Effector memory CD4-positive, alpha-beta T cell (primary cell): ENCODE results near the gene FBN1.

ENCODE experiments used
- DNase-seq, 3 donors: peaks; one replicate each; pipeline ENCODE4 v3.0.0-alpha.2; 2020
- H3K27ac ChIP-seq: 2 replicates; pipeline ENCODE4 v1.7.0; 2013; ENCODE audit warnings: mild to moderate bottlenecking, low read length, moderate library complexity; ENCODE audit not compliant: insufficient read depth, poor library complexity, severe bottlenecking
- H3K27me3 ChIP-seq: replicated peaks from 2 replicates; pipeline ENCODE4 v1.7.0; 2013; ENCODE audit warnings: mild to moderate bottlenecking, low read length; ENCODE audit not compliant: insufficient read depth, control insufficient read depth, poor library complexity, severe bottlenecking
- H3K36me3 ChIP-seq: 2 replicates; pipeline ENCODE4 v1.7.0; 2013; ENCODE audit warnings: mild to moderate bottlenecking, low read length, moderate library complexity; ENCODE audit not compliant: control insufficient read depth, insufficient read depth
- H3K4me1 ChIP-seq: 2 replicates; pipeline ENCODE4 v1.7.0; 2013; ENCODE audit warnings: low read length, mild to moderate bottlenecking; ENCODE audit not compliant: control insufficient read depth, insufficient read depth, poor library complexity, severe bottlenecking
- H3K4me3 ChIP-seq: 2 replicates; pipeline ENCODE4 v1.7.0; 2013; ENCODE audit warnings: low read length, low read depth, mild to moderate bottlenecking; ENCODE audit not compliant: insufficient read depth, poor library complexity, severe bottlenecking
- H3K9me3 ChIP-seq: 2 replicates; pipeline ENCODE4 v1.7.0; 2013; ENCODE audit warnings: mild to moderate bottlenecking, low read length, moderate library complexity; ENCODE audit not compliant: control insufficient read depth

The FBN1 gene

DNA sequence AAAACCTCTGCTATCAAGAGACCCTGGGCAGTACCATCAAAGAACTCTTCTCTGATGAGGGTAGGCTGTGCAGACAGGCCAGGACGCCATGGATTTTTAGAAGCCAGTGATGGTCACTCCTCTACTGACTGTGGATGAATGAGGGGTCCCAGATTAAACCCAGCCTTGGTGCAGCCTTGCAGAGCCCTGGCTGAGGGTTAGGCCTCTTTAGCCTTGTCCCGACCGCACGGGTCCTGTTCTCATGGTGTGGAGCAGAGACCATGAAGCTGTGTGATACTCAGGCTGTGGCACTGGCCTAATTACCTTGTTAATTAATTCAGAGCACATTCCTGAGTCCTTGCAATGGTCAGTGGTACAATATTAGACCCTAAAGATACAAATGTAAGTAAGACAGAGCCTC, 71.7 kb downstream of the FBN1 start:
- H3K36me3 ChIP-seq: no peaks in the 10 kb centered on the region
- H3K27ac ChIP-seq: no peak overlapping the region
- H3K4me1 ChIP-seq: no peaks in the 10 kb centered on the region
- no peaks in the 10 kb centered on the region for H3K27me3 ChIP-seq
- no peaks in the 10 kb centered on the region for H3K9me3 ChIP-seq
- no peak overlapping the region for H3K4me3 ChIP-seq
- no peak for DNase-seq

DNA sequence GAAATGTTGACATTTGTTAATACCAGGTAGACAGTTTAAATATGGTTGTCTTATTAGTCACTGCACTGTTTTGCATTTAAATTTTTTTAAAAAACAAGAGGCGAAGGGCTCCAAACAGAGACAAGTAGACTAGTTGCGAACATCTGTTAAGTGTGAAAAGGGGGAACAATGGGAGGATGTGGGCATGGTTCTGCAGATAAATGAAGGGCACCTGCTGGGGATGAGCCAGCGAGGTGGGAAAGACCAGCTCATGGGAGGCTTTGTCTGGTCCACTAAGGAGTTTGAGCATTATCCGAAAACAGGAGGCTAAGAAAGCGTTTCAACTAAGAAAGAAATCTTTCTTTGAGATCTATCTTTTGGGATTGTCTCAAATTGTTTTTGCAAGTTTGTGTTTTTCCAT, 72.7 kb downstream of the FBN1 start:
- no peak overlapping the region for H3K27ac ChIP-seq
- H3K36me3 ChIP-seq: no peaks in the 10 kb centered on the region
- no peaks in the 10 kb centered on the region for H3K27me3 ChIP-seq
- DNase-seq: no peak
- no peaks in the 10 kb centered on the region for H3K4me1 ChIP-seq
- H3K9me3 ChIP-seq: no peaks in the 10 kb centered on the region
- no peak overlapping the region for H3K4me3 ChIP-seq

DNA sequence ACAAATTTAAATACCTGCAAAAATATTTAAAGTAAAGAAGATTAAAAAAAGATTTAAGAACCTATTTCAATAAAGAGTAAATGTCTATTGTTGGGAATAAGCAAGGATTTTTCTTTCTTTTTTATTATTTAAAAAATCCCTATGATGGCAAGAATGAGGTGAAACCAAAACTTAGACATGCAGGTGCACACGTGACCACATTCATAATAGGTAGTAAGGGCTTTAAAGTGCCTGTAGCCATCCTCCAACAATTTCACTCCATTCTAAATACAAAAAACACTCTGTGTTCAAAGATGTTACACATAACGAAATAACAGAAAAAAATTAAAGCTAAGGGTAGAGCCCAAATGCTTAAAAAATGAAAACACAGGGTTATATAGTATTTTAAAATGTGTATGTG, 74.0 kb downstream of the FBN1 start:
- Histone ChIP-seq H3K27me3 (no peaks in the 10 kb centered on the region), H3K36me3 (no peaks in the 10 kb centered on the region), H3K27ac (no peak overlapping the region), H3K4me1 (no peaks in the 10 kb centered on the region), H3K4me3 (no peak overlapping the region), H3K9me3 (no peaks in the 10 kb centered on the region)
- DNase-seq: no peak

DNA sequence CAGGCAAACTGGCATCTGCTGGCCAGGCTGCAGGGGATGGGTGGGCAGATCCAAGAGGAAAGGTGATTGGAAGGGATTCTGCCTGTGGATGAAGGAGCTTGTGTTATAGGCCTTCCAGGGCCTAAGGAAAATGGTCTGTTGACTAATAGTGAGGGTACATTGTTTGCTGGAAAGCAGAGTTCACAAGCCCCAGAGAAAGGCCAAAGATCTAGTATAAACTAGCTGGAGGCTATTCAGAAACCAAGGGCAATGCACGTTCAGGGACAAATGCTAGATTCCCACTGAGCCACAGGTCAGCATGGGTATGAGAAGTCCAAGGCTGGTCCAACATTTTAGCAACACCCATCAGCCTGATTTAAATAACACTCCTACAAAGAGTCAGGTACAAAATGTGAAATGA, 74.7 kb downstream of the FBN1 start:
- no peak for DNase-seq
- Histone ChIP-seq H3K36me3 (no peaks in the 10 kb centered on the region), H3K27me3 (no peaks in the 10 kb centered on the region), H3K4me3 (no peak overlapping the region), H3K4me1 (no peaks in the 10 kb centered on the region), H3K9me3 (no peaks in the 10 kb centered on the region), H3K27ac (no peak overlapping the region)

GRCh38 chr15:48569591-48570302, 75.8 kb downstream of the FBN1 start:
- no peak overlapping the region for H3K27ac ChIP-seq
- no peak for DNase-seq
- H3K27me3 ChIP-seq: no peaks in the 10 kb centered on the region
- H3K9me3 ChIP-seq: no peaks in the 10 kb centered on the region
- no peaks in the 10 kb centered on the region for H3K4me1 ChIP-seq
- H3K36me3 ChIP-seq: no peaks in the 10 kb centered on the region
- no peak overlapping the region for H3K4me3 ChIP-seq

GRCh38 chr15:48566668-48567067, 78.8 kb downstream of the FBN1 start:
- no peaks in the 10 kb centered on the region for H3K36me3 ChIP-seq
- no peaks in the 10 kb centered on the region for H3K9me3 ChIP-seq
- no peaks in the 10 kb centered on the region for H3K27me3 ChIP-seq
- DNase-seq: no peak
- no peak overlapping the region for H3K4me3 ChIP-seq
- no peak overlapping the region for H3K27ac ChIP-seq
- H3K4me1 ChIP-seq: no peaks in the 10 kb centered on the region

DNA sequence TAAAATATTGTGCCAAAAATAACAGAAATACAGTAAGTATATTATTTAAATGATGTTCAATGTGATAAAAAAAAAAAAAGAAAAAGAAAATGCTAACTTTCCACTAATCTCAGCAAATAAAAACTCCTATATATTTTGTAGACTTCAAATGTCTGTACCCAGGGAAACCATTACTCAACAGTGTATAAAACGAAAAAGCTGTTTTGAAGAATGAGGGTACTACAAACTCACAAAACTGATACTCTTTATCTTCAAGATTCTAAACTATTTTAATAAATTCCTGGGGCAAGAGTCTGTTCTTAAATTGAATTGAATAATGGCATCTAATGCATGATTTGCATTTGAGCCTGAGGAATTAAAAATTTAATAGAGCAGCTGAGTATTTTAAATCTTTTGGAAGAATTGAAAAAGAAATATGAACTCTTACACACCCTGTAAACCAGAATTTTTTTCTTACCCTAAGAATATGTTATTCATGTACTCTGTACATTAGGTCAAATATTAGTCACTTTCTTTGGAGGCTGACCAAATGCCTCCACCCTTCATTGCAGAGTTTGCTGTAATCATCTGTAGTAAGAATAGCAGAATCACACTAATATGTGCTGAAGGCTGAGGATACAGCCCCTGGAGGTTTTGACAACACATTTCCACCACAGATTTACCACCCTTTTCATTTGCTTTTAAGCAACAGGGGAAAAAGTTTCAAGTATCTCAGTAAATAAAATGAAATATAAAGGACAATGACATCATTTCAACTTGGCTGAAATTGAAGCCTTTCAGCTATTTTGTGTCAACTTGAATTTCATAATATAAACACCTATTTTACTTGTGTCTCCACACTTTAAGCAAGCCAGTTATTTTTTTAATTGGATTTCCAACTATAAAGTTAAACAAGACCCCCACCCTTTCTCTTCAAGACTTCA, 79.7 kb downstream of the FBN1 start:
- no peak overlapping the region for H3K27ac ChIP-seq

GRCh38 chr15:48564690-48565089, 80.8 kb downstream of the FBN1 start:
- Histone ChIP-seq H3K4me1 (no peaks in the 10 kb centered on the region), H3K27me3 (no peaks in the 10 kb centered on the region), H3K9me3 (no peaks in the 10 kb centered on the region), H3K36me3 (no peaks in the 10 kb centered on the region), H3K27ac (no peak overlapping the region), H3K4me3 (no peak overlapping the region)
- DNase-seq: no peak

More for the DNA sequence above, 79.7 kb downstream of the FBN1 start:
- DNase-seq: no peak
- Histone ChIP-seq H3K4me3 (no peak overlapping the region), H3K9me3 (no peaks in the 10 kb centered on the region), H3K4me1 (no peaks in the 10 kb centered on the region), H3K27me3 (no peaks in the 10 kb centered on the region), H3K36me3 (no peaks in the 10 kb centered on the region)

- Histone ChIP-seq H3K27ac (no peak overlapping the region), H3K36me3 (no peaks in the 10 kb centered on the region), H3K4me1 (no peaks in the 10 kb centered on the region), H3K4me3 (no peak overlapping the region), H3K27me3 (no peaks in the 10 kb centered on the region), H3K9me3 (no peaks in the 10 kb centered on the region)
- DNase-seq: no peak
Measured at GRCh38 chr15:48563934-48564333, 81.6 kb downstream of the FBN1 start.
